ENCODE data around the gene LIMK2. TPM values are rescaled to one million over a fixed set of nuclear protein-coding genes. Genes with fewer than 3 reads are reported as not detected.
"Not testable (repeated sequence)": the region's sequence is repeated elsewhere in the genome, so short reads cannot be mapped to it uniquely, and the experiment has no call there.

The LIMK2 gene
- total RNA-seq, 2 experiments from 2014 or later: 38.9 to 39.9 TPM

DNA sequence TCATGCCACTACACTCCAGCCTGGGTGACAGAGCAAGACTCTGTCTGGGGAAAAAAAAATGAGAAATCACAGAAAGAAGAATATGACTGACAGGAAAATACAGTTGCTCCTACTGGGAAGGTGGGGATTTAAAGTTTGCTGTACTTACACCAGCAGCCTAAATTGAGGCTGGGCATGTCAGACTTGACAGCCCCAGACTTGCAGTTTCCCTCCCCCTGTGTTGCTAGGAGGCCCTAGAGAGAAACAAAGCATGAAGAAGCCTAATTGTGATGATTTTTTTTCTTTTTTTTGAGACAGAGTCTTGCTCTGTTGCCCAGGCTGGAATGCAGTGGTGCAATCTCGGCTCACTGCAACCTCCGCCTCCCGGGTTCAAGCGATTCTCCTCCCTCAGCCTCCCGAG is 17.4 kb upstream of the LIMK2 start:
- H3K9me3 Mint-ChIP-seq; DNase-seq; H3K27ac Mint-ChIP-seq; H3K4me3 Mint-ChIP-seq; ATAC-seq (ENCODE audit: low read depth); H3K27me3 Mint-ChIP-seq; POLR2A ChIA-PET; H3K4me1 Mint-ChIP-seq: not testable (repeated sequence)
- peaks cover 11% of the 10 kb centered on the region for H3K36me3 Mint-ChIP-seq

- peaks cover 12% of the 10 kb centered on the region for H3K36me3 Mint-ChIP-seq
- no peak for DNase-seq
- H3K27ac Mint-ChIP-seq: no peak overlapping the region
- H3K4me3 Mint-ChIP-seq: no peak overlapping the region
- peaks cover 8% of the 10 kb centered on the region for H3K4me1 Mint-ChIP-seq
- POLR2A ChIA-PET: interaction anchor here (0.6 kb wide), 2 partner anchors 22 to 104 kb away, joined by 3 to 6 read pairs; no protein-coding TSS in a partner anchor
- no peaks in the 10 kb centered on the region for H3K9me3 Mint-ChIP-seq
- no peak for ATAC-seq (ENCODE audit: low read depth)
- no peaks in the 10 kb centered on the region for H3K27me3 Mint-ChIP-seq
Measured at GRCh38 chr22:31199187-31199586, 12.9 kb upstream of the LIMK2 start.

GRCh38 chr22:31204352-31204984 is 7.6 kb upstream of the LIMK2 start:
- not testable (repeated sequence) for ATAC-seq (ENCODE audit: low read depth); H3K36me3 Mint-ChIP-seq; H3K27ac Mint-ChIP-seq; H3K9me3 Mint-ChIP-seq; DNase-seq; H3K27me3 Mint-ChIP-seq; H3K4me3 Mint-ChIP-seq; H3K4me1 Mint-ChIP-seq
- POLR2A ChIA-PET: interaction anchor here (0.6 kb wide), 1 partner anchor 484 kb away, joined by 3 read pairs; no protein-coding TSS in a partner anchor

- DNase-seq; H3K9me3 Mint-ChIP-seq; ATAC-seq (ENCODE audit: low read depth); H3K27me3 Mint-ChIP-seq; POLR2A ChIA-PET; H3K27ac Mint-ChIP-seq; H3K4me3 Mint-ChIP-seq; H3K4me1 Mint-ChIP-seq: not testable (repeated sequence)
- H3K36me3 Mint-ChIP-seq: peaks cover 11% of the 10 kb centered on the region
Measured at GRCh38 chr22:31205059-31205458, 7.0 kb upstream of the LIMK2 start.

GRCh38 chr22:31206460-31206859 is 5.6 kb upstream of the LIMK2 start:
- H3K9me3 Mint-ChIP-seq; H3K27me3 Mint-ChIP-seq; H3K27ac Mint-ChIP-seq; ATAC-seq (ENCODE audit: low read depth); H3K4me3 Mint-ChIP-seq; POLR2A ChIA-PET; DNase-seq: not testable (repeated sequence)
- Mint-ChIP-seq H3K36me3 (peaks cover 11% of the 10 kb centered on the region), H3K4me1 (peaks cover 15% of the 10 kb centered on the region)

GRCh38 chr22:31206896-31207687 is 5.0 kb upstream of the LIMK2 start:
- Mint-ChIP-seq H3K27me3 (no peaks in the 10 kb centered on the region), H3K36me3 (peaks cover 9% of the 10 kb centered on the region), H3K9me3 (no peaks in the 10 kb centered on the region), H3K27ac (no peak overlapping the region), H3K4me1 (peaks cover 20% of the 10 kb centered on the region), H3K4me3 (no peak overlapping the region)
- POLR2A ChIA-PET: interaction anchor here (0.6 kb wide), 2 partner anchors 9 to 165 kb away, joined by 5 to 9 read pairs; no protein-coding TSS in a partner anchor
- DNase-seq (no peak), ATAC-seq (ENCODE audit: low read depth) (no peak)

DNA sequence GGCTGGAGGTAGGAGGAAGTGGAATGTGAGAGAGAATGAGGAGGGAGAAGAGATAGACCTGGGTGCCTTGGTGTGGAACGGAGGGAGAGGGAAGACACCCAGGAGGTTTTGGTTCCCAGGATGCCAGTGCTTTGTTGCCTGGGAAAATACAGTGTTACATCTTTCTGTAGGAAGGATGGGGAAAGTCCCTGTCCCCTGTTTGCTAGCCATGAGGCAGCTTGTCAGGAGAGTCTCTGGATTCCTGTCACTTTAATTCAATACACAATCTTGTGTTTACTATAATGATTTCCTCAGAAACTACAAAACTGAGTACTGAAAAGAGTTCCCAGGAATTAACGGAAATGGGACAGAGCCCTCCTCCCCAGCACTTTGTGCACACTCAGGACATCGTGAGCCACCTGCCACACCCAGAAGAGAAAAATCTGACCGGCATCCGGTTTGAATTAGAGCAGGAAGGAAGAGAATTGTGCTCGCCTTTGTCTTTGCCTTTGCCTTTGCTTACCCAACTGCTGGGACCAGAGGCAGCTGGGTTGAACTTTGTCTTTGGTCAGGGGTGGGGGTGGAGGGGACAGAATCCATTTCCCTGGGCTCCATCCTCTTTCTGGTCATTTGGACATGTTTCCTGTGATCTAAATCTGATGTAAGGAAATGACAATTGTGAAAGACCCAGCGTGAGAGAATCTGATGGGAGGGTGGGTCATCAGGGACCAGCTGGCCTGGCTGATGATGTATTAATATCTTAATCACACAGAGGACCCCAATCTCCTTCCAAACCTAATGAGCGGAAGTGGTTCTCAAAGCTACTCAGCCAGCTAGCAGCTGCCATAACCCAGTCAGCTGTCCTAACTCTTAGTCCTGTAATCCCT is 1.3 kb upstream of the LIMK2 start:
- DNase-seq (no peak), ATAC-seq (ENCODE audit: low read depth) (no peak)
- peaks cover 24% of the 10 kb centered on the region for H3K4me1 Mint-ChIP-seq
- POLR2A ChIA-PET: interaction anchor here (0.7 to 4.3 kb wide), 9 partner anchors 15 to 242 kb away, joined by 3 to 25 read pairs (median 4); partner anchors contain the start of genes MORC2, PIK3IP1 and TUG1
- H3K36me3 Mint-ChIP-seq: peaks cover 6% of the 10 kb centered on the region
- peak overlapping the region; percentile 87 for H3K4me3 Mint-ChIP-seq
- H3K9me3 Mint-ChIP-seq: no peaks in the 10 kb centered on the region
- peak overlapping the region; percentile 90 for H3K27ac Mint-ChIP-seq
- H3K27me3 Mint-ChIP-seq: no peaks in the 10 kb centered on the region

GRCh38 chr22:31211482-31211861 is 626 bp upstream of the LIMK2 start:
- Mint-ChIP-seq H3K36me3 (peaks cover 9% of the 10 kb centered on the region), H3K4me1 (peaks cover 29% of the 10 kb centered on the region), H3K4me3 (peak overlapping the region; percentile 87), H3K27ac (peak overlapping the region; percentile 90), H3K9me3 (no peaks in the 10 kb centered on the region), H3K27me3 (no peaks in the 10 kb centered on the region)
- POLR2A ChIA-PET: interaction anchor here (0.6 to 4.3 kb wide), 10 partner anchors 14 to 242 kb away, joined by 3 to 25 read pairs (median 4); partner anchors contain the start of genes MORC2, PIK3IP1 and TUG1
- no peak for DNase-seq
- peak; percentile 2 for ATAC-seq (ENCODE audit: low read depth)

GRCh38 chr22:31212783-31213629 is 908 bp downstream of the LIMK2 start:
- no peak for DNase-seq
- H3K27ac Mint-ChIP-seq: peak overlapping the region; percentile 52
- H3K36me3 Mint-ChIP-seq: peaks cover 9% of the 10 kb centered on the region
- POLR2A ChIA-PET: interaction anchor here (0.9 to 4.3 kb wide), 12 partner anchors 10 to 244 kb away, joined by 3 to 25 read pairs (median 6); partner anchors contain the start of genes MORC2, PIK3IP1, RNF185 and SELENOM
- H3K4me1 Mint-ChIP-seq: peaks cover 33% of the 10 kb centered on the region
- H3K9me3 Mint-ChIP-seq: no peaks in the 10 kb centered on the region
- H3K27me3 Mint-ChIP-seq: no peaks in the 10 kb centered on the region
- peak overlapping the region; percentile 87 for H3K4me3 Mint-ChIP-seq
- ATAC-seq (ENCODE audit: low read depth): no peak

GRCh38 chr22:31215018-31215535 is 3.0 kb downstream of the LIMK2 start:
- DNase-seq (no peak), ATAC-seq (ENCODE audit: low read depth) (no peak)
- Mint-ChIP-seq H3K9me3 (no peaks in the 10 kb centered on the region), H3K4me1 (peaks cover 38% of the 10 kb centered on the region), H3K27ac (no peak overlapping the region), H3K4me3 (no peak overlapping the region), H3K27me3 (no peaks in the 10 kb centered on the region), H3K36me3 (peaks cover 12% of the 10 kb centered on the region)
- POLR2A ChIA-PET: no interaction called here

GRCh38 chr22:31218565-31219262 is 6.6 kb downstream of the LIMK2 start:
- Mint-ChIP-seq H3K27me3 (no peaks in the 10 kb centered on the region), H3K9me3 (no peaks in the 10 kb centered on the region), H3K27ac (peak overlapping the region; percentile 59), H3K4me3 (no peak overlapping the region), H3K36me3 (peaks cover 15% of the 10 kb centered on the region), H3K4me1 (peaks cover 39% of the 10 kb centered on the region)
- ATAC-seq (ENCODE audit: low read depth) (no peak), DNase-seq (no peak)
- POLR2A ChIA-PET: interaction anchor here (0.7 kb wide), 1 partner anchor 128 kb away, joined by 3 read pairs; no protein-coding TSS in a partner anchor

Measured in activated naive CD8-positive, alpha-beta T cell treated with anti-CD3 and anti-CD28 coated beads, Interleukin-2, amount 10 ng/mL, durations not matched to agents 7 days and 5 days (primary cell).